ENCODE data around the gene XYLT1.
"Not testable (repeated sequence)": the region's sequence is repeated elsewhere in the genome, so short reads cannot be mapped to it uniquely, and the experiment has no call there.

XYLT1 gene

DNA sequence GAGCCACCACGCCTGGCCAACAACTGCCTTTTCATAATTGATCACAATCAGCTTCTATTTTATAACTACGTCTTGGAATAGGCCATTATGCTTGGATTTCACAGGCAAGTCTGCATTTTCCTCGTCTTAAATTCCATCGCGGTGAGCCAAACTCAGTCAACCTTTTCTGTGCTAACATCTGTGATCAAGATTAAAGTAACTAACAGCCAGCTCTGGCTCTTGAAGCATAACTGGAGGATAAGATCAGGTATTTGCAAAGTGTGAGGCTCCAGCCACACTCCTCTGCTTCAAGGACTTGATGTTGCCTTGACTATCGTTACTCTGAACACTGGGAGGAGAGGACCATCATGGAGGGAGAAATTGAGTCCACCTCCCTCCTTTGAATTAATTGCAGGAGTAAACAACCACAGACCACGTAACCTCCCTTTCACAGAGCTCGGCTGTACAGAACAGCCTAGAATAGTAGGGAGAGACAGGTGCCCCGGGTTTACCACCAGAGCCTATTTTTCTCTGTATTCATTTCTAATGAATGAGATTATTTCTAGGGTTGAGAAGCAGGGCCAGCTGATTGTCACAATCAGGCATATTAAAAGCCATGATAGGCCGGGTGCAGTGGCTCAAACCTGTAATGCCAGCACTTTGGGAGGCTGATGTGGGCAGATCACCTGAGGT lies 143.0 kb downstream of the XYLT1 start:
- DNase-seq, result no peak

DNA sequence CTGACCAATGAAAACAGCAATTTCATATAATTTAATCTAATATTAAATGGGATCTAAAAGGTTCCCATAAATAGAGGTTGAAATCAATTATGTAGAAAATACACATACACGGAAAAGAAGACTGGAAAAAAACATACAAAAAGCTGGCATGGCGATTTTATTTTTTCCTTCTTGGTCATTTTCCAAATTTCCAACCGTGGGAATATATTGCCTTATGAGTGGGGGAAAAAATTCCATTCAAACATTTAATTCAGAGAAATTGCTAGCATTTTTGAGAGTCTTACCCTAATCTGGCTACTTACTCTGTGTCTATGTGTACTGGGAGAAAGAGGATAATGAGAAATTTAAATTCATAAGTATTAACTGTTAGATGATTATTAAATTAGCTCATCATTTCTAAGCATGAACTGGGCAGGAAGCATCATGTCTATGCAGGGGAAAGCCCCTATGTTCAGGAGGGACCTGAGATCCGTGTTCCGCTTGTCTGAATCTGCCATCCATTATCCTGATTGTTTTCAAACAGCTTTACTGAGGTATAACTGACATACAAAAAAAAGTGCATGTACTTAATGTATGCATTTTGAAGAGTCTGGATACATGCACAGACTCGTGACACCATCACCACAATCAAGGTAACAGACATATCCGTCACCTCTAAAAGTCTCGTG lies 145.2 kb downstream of the XYLT1 start:
- no peak for DNase-seq

DNA sequence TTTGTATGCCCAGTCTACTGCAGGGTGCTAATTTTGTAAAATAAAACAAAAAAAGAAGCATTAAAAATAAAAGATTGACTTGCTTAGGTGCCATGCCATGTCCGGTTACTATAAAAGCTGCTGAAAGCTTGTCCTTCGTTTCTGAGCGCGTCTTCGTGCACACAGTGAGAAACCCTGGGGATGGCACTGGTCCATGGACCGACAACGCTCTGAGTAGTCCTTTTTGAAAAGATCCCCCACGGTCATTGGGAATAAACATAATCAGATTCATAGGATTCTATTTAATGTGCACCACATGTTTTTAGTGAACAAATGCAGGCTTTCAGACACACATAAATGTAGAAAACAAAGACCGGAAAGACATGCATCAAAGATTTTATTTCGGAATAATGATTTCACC lies 146.3 kb downstream of the XYLT1 start:
- no peak for DNase-seq

DNA sequence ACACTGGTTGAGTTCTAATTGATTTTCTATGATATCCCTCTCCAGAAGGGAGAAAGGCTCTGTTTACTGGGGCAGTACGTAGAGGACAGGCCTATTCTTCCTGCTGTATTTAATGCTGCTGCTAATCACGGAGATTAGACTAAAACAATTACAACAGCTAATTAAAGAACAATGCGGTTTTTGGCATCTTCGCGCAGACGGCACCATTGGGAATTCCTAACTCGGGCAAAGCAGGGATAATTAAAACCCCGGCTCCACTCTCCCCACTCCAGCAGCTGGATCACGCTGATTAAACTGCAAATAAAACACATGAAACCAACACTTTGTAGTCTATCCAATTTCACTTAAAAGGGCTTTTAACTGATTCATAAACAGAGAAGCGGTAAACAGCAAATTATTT lies 147.6 kb downstream of the XYLT1 start:
- DNase-seq, result no peak

DNA sequence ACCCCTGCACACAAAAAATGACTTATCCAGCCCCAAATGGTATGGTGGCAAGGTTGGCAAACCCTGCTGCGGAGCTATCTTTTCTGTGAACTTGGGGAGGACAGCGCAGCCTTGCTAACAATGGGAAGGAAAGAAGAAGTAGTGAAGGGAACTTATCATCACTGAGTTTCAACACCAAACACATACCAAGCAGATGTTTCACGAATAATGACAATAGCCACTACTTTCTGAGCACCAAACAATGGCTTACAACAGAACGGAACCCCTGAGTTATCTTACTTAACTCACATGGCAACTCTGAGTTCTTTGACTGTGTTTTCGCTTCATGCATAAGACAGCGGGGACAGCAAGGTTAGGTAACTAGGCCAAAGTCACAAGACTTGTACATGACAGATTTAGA lies 148.9 kb downstream of the XYLT1 start:
- no peak for DNase-seq

DNA sequence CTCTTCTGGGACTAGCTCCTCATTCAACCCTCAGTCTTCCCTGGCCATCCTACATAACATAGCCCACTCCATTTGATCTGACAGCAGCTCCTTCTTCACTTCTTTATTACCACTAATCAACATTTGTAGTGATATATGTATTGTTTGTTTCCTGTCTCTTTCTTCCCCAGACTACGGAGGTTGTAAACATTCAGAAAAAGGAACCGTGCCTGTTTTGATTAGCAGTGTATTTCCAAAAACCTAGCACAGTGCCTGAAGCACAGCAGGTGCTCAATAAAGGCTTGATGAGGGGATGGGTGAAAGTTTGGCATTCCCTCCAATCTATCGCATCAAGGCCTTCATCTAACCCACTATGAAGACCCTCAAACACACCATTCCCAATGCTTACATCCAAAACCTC lies 150.8 kb downstream of the XYLT1 start:
- DNase-seq, result no peak

DNA sequence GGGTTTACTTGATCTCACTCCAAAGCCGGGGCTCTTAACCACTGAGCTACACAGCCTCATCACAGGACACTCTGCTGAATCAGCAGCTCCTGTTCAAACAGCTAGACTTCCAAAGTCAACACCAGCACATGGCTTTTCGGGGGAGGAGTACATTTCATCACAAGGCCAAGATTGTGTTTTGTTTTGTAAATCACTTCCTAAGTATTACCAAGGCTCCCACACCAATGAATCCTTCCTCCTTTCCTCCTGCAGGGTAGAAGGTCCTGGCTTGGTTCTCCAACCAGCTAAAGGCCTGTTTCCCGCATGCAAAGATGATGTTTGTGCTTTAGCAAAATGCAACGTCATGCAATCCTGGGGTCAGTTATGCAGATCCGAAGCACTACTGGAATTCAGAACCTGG lies 152.5 kb downstream of the XYLT1 start:
- no peak for DNase-seq

DNA sequence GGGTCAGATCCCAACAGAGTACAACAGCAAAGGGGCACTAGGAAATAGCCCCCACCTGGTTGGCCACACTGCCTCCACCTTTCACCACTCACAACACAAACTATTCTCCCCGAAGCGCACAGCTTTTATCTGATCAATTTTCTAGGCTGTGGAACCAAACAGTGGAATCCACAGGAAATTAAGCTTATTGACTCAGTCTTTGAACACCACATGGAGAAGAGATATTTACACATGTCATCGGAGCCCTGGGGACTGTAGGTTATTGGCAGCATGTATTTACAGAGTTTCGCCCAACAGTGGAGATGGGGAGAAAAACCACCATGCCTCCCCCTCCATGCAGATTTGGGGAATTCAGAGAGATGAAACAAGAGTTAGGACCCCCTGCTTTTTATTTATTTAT lies 154.8 kb downstream of the XYLT1 start:
- no peak for DNase-seq

DNA sequence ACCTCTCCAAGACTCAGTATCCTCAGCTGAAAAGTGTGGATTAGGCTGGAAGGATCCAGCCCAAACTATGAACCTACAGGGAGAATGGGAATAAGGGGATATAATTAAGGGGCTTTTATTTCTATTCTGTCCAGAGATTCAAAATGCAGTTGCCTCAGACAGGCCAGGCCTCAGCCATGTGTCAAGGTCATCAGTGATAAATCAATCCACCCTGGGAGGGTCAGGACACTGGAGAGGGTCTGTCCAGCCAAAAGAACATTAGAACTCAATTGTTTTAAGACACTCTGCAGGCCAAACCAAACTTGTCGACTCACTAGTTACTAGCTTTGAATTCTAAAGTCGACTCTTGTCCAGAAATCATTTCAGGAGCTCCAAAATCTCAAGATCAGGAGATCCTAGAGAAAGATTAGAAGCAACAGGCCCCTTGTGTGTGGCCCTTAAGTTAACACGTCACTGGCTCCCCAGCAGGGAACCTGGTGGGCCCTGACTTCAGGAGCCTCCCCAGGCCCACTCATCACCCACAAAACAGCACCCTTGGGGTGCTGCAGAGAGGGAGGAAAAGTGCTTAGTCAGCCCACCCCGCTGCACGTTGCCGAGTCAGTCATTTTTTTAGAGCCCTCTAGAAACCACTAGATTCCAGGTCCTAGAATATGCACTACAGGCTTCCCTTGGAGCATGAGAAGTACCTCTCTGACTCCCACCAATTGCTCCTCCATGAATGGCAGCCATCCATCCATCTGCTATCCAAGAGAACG lies 156.8 kb downstream of the XYLT1 start:
- DNase-seq, result no peak

DNA sequence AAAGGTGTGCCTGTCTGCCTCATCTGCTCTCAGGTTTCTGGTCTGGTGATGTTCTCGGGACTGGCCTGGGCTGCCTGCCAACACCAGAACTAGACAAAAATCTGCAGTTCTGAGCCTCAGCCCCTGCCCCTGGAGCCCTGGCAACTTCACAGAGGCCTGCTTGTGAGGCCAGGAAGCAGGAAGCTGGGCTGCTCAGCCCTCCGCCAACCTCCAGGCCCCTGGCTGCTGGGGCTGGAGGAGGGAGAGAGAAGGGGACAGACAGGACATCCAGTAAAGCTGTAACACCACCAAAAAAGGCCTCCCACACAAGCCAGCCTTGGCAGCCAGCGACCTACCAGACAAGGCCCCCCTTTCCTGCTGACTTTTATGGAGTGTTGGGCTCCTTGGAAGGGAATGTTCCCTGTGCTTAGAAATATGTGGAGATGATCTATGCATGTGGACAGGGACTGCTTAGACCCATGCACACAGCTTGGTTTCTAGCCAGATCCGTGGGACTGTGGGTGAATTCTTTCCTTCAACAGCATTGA lies 157.6 kb downstream of the XYLT1 start:
- no peak for DNase-seq

DNA sequence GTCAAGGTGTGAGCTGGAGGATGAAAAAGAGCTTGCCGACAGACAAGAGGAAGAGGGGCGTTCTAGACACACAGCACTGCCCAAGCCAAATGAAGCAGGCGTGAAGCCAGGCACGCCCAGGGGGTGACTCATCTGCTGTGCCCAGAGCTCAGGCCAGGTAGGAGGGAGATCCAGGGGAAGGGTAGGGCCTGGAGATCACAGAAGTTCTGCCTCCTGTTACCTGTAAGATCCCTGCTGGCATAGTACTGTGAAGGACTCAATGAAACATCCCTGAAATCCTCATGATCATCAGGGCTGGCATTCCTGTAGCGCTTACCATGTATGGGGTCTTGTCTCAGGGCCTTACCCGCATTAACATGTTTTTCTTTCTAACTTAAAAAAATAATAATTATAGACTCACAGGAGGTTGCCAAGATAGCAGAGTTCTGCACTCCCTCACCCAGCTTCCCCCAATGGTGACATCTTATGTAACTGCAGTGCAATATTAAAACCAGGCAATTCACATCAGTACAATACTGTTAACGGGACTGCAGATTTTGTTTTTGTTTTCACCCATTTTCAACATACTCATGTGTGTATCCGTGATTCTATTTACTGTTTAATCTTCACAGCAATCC lies 158.6 kb downstream of the XYLT1 start:
- no peak for DNase-seq

DNA sequence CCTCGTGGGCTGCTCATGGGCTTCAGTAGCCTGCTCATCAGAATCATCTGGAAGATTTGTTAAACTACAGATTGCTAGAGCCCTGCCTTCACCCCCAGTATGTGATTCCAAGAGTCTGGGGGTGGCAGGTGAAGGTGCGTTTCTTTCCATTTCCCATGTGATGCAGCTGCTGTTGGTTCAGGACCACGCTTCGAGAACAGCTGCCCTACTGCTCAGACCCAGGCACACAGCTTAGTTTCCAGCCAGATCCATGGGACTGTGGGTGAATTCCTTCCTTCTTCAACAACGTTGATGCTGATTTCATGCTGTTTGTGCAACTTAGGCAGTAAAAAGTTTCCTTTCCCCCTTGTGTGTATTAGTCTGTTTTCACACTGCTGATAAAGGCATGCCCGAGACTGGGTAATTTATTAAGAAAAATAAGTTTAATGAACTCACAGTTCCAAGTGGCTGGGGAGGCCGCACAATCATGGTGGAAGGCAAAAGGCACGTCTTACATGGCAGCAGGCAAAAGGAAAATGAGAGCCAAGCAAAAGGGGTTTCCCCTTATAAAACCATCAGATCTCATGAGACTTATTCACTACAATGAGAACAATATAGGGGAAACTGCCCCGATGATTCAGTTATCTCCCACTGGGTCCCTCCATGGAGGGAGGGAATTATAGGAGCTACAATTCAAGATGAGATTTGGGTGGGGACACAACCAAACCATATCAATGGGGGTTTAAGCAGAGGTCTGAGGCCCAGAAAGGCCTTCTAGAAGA lies 159.2 kb downstream of the XYLT1 start:
- DNase-seq, result no peak

DNA sequence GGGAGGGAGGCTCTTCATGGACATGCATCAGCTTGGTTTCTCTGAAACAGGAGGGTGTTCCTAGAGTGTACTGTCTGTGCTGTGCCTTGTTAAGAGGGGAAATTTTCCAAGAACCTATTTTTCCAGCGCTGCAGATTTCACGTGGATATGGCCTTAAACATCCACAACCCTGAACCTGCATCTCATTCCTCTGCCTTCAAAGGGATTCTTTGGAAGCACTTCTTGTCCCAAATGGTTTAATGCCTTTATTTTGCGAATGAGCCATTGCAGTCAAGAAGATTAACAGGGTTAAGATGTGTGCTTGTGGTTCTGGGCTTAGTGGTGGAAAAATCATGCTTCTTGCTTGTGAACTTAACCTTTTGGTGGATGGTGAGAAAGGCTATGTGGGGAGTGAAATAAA lies 161.2 kb downstream of the XYLT1 start:
- no peak for DNase-seq

DNA sequence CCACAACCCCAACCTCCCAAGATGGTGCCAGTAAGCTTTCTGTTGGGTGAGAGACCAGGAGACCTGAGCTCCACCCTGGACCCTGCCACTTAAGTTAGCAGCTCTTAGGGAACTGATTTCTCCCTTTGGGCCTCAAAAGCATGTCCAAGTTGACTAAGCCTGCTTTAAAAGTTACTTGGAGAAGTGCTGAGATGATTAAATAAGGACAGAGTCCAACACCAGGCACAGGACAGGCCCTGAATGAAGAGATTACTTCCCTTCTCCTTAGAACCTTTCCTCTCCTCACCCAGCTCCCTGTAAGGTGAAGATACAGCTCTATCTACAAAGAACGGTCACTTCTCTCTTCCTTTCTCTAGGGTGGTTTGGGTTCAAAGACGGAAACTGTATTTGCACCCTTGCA lies 162.6 kb downstream of the XYLT1 start:
- DNase-seq, result no peak

DNA sequence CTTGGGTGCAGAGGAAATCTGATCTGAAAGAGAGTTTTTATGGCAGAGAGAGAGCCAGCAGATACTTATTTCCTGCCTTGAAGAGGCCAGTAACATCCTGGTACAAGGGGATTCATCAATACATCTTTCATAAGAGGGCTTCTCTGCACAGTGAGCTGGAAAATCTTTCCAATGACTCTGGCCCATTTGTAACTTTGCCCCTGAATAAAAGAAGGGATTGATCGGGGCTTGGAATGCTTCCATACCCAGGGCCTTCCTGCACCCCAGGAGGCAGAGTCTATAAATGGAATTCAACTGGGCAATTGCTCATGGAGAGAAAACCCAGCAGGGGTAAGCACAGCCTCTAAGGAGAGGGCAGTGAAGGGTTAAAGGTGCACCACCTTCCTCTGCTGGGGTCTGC lies 163.3 kb downstream of the XYLT1 start:
- no peak for DNase-seq

DNA sequence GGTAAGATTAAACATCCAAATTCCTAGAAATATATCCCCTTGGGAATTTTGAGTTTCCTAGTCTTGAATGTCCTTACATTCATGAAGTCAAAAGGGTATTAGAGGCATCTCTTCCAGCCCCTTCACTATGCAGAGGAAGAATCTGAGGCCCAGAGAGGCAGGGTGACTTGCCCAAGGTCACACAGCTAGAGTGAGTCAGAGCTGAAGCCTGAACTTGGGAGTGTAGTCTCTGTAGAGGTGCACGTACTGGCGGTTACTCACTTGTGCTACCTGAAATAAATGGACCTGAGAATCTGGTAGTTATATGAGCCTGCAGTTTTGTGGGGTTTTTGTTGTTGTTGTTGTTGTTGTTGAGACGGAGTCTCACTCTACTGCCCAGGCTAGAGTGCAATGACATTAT lies 164.0 kb downstream of the XYLT1 start:
- DNase-seq, result no peak

DNA sequence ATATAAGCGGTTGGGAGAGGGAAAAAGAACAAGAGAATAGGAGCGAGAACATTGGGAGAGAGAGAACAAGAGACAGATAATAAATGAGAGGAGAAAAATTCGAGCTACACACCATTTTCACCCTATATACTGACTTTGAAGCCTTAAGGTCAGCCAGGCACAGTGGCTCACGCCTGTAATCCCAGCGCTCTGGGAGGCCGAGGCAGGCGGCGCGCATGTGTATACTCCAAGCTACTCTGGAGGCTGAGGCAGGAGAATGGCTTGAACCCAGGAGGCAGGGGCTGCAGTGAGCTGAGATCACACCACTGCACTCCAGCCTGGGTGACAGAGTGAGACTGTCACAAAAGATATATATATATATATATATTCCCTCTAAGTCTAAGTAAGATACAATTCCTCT lies 164.5 kb downstream of the XYLT1 start:
- not testable (repeated sequence) for DNase-seq

DNA sequence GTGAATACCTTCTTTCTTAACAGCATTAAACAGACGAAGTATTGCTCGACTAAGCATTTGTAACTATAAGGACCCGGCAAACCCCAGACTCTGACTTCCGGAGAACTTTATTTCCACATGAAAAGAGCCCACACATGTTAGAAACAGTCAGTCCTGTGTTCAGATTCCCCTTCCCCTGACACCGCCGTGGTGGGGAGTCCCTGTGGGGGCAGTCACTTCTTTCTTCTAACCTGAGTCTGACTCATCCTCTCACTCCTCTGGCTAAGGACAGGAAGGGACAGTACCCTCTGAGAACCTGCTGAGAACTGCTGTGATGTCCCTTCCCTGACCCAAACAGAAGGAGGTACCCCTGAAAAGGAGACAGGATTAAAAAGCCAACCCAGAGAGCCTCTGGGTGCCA lies 165.1 kb downstream of the XYLT1 start:
- DNase-seq, result no peak

DNA sequence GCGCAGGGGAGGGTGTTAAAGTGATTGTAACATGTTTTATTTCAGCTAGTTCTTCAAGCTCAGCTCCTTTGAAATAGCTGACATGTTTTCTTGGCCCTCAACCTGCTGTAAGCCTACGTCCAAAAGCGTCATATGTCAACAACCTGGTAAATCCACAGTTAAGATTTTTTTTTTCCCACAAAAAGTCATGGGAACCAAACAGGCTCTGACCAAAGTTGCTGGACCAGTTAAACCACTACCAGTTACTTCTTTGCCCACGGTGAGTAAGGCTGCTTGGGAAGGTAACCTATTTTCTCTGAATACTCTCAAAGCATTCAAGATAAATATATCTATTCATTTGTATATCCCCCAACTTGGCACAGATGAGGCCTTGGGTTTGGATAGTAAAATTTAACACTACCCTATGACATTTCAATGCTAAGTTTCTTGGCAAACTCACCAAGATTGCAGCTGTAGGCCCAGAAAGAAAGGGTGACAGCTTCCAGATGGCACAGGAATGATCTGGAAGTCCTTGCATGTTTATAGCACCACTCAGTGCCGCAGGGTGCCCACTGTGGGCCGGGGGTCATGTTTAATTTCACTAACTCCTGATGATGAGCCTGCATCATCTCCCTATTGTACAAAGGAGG lies 166.2 kb downstream of the XYLT1 start:
- DNase-seq, result no peak

DNA sequence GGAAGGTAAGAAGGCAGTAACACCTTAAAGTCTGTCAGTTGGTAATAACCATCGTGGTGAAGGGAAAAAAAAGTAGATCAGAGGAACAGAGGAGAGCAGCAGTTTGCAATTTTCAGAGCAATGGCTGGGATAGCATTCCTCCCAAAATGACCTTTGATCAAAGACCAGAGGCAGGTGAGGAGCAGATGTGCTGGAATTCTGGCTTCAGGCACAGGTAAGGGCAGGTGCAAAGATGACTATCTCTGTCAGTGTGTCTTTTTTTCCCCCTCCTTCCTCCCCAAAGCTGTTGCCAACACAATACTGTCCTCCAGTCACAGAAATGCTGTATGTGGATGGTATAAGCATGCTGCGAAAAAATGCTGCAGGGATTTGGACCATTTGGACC lies 166.7 kb downstream of the XYLT1 start:
- DNase-seq, result no peak

DNA sequence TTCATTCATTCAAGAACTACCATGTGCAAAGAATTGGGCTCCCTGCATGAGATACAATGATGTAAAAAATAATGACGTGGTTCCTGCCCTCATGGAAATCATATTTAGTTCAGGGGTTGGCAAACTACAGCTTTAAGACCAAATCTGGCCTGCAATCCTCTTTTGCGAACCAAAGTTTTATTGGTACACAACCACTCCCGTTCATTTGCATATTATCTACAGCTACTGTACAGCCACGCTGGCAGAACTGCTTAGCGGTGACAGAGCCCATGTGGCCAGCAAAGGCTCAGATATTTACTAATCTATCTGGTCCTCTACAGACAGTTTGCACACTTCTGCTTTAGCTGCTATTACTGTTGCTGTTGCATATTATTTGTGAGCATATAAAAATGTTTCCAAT lies 167.7 kb downstream of the XYLT1 start:
- no peak for DNase-seq

DNA sequence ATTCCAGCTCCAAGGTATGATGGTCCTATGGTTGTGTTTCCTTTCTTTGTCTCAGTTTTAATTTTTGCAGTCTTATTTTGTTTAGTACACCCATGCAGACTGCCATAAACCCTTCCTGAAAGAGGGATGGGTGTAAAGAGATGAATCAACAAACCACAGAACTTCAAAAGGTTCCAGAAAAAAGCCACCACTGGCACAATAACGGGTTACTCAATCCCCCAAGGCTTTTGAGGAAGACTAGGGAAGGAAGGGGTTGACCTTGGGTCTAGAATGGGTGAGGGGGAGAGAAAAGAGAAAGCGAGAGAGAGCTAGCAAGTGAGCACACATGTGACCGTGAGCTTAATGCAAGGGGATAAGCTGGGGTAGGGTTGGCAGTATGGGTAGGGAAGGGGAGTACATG lies 168.1 kb downstream of the XYLT1 start:
- DNase-seq, result no peak
